DND-41 (cell line): ENCODE results near the gene MGAT5.

Experiments
- ATAC-seq: fragments of 200-7000 bp; cut with Tn5 transposase; 3 replicates; pipeline ENCODE4 v1.9.1; 2021; ENCODE audit warnings: low read depth; ENCODE audit not compliant: insufficient read depth
- DNase-seq: peaks from one replicate; pipeline ENCODE4 v3.0.0-alpha.2; 2020
- H2AFZ ChIP-seq: 2 replicates; pipeline ENCODE4 v1.6.0; 2012; ENCODE audit warnings: low read depth, low read length
- H3K27ac ChIP-seq: 2 replicates; pipeline ENCODE4 v1.5.1; 2012; ENCODE audit warnings: low read length, inconsistent platforms
- H3K27me3 ChIP-seq: fragments of 200-600 bp; sonication (generic); 2 replicates; pipeline ENCODE4 v1.6.0; 2012; ENCODE audit warnings: low read length, mild to moderate bottlenecking, inconsistent platforms; ENCODE audit not compliant: insufficient read depth, poor library complexity
- H3K36me3 ChIP-seq: 2 replicates; pipeline ENCODE4 v1.5.1; 2012; ENCODE audit warnings: low read length, inconsistent platforms; ENCODE audit not compliant: insufficient read depth
- H3K4me1 ChIP-seq: 2 replicates; pipeline ENCODE4 v1.5.1; 2012; ENCODE audit warnings: mild to moderate bottlenecking, low read length; ENCODE audit not compliant: insufficient read depth
- H3K4me2 ChIP-seq: 2 replicates; pipeline ENCODE4 v1.6.0; 2012; ENCODE audit warnings: mild to moderate bottlenecking, moderate library complexity, low read length, inconsistent platforms; ENCODE audit not compliant: insufficient read depth
- H3K4me3 ChIP-seq, 2 experiments: fragments of 200-600 bp in 1 of 2; shearing (Covaris generic) in 1 of 2; 2 replicates each; pipeline ENCODE4 v1.5.1; 2012 to 2016; ENCODE audit warnings: inconsistent platforms in 2 of 2, low read length in 2 of 2, mild to moderate bottlenecking in 2 of 2, low read depth in 1 of 2, moderate library complexity in 1 of 2
- H3K79me2 ChIP-seq: 2 replicates; pipeline ENCODE4 v1.6.0; 2012; ENCODE audit warnings: low read length, inconsistent platforms; ENCODE audit not compliant: insufficient read depth
- H3K9ac ChIP-seq: 2 replicates; pipeline ENCODE4 v1.6.0; 2012; ENCODE audit warnings: low read depth, mild to moderate bottlenecking, inconsistent platforms, low read length, moderate library complexity
- H3K9me3 ChIP-seq: 2 replicates; pipeline ENCODE4 v1.5.1; 2012; ENCODE audit warnings: low read length, moderate library complexity, mild to moderate bottlenecking, inconsistent platforms; ENCODE audit not compliant: insufficient read depth, severe bottlenecking
- H4K20me1 ChIP-seq: 2 replicates; pipeline ENCODE4 v1.6.0; 2012; ENCODE audit warnings: low read length; ENCODE audit not compliant: insufficient read depth
- EZH2 ChIP-seq: IDR thresholded peaks from 3 replicates; pipeline ENCODE4 v1.6.1; 2012; ENCODE audit warnings: borderline replicate concordance, low read depth, mild to moderate bottlenecking, moderate library complexity, low read length, inconsistent platforms; ENCODE audit not compliant: severe bottlenecking
- TF ChIP-seq, protein P1 (sequence below): IDR thresholded peaks from 2 replicates; pipeline ENCODE4 v1.5.1; 2012; ENCODE audit warnings: borderline replicate concordance, low read length, moderate library complexity, mild to moderate bottlenecking; ENCODE audit not compliant: poor library complexity, severe bottlenecking; ENCODE audit errors: extremely low read depth

MGAT5 gene

DNA sequence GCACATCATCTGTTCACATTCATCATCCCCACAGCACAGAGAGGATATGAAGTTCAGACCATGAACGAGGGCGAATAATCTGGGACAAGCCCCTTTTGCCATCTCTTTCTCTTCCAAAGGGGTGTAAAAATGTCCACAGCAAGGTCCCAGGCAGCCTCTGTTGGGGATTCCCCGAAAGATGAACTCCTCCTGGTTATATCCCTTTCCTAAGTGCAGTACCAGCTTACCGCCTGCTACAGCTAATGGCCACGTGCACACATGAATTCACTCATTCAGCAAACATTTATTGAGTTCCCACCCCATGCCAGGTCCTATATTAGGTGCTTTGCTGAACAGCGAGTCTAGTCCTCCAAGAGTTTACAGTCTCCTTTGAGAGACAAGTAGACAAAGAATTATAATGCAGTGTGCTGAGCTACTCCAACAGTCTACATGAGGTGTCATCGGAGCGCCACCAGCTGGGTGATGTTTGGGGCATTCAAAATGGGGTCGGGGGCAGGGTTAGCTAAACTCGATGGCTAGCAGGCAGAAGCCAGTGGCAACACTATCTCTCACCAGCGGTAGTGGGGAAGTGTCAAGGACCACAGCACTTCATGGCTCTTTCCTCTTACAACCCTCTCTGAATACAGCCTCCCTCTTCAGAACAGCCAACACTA, 236.0 kb downstream of the MGAT5 start:
- no peaks in the 10 kb centered on the region for H3K27me3 ChIP-seq
- H2AFZ ChIP-seq: no peak overlapping the region
- H4K20me1 ChIP-seq: no peaks in the 10 kb centered on the region
- H3K4me1 ChIP-seq: peaks cover 15% of the 10 kb centered on the region
- no peak overlapping the region for H3K4me2 ChIP-seq
- no peak for ATAC-seq
- no peak overlapping the region for H3K9ac ChIP-seq
- no peaks in the 10 kb centered on the region for H3K79me2 ChIP-seq
- H3K4me3 ChIP-seq: no peak overlapping the region
- no peak for TF ChIP-seq EZH2
- TF ChIP-seq, protein P1, sequence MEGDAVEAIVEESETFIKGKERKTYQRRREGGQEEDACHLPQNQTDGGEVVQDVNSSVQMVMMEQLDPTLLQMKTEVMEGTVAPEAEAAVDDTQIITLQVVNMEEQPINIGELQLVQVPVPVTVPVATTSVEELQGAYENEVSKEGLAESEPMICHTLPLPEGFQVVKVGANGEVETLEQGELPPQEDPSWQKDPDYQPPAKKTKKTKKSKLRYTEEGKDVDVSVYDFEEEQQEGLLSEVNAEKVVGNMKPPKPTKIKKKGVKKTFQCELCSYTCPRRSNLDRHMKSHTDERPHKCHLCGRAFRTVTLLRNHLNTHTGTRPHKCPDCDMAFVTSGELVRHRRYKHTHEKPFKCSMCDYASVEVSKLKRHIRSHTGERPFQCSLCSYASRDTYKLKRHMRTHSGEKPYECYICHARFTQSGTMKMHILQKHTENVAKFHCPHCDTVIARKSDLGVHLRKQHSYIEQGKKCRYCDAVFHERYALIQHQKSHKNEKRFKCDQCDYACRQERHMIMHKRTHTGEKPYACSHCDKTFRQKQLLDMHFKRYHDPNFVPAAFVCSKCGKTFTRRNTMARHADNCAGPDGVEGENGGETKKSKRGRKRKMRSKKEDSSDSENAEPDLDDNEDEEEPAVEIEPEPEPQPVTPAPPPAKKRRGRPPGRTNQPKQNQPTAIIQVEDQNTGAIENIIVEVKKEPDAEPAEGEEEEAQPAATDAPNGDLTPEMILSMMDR: no peak
- H3K27ac ChIP-seq: no peak overlapping the region
- H3K9me3 ChIP-seq: no peaks in the 10 kb centered on the region
- DNase-seq: no peak
- H3K36me3 ChIP-seq: no peaks in the 10 kb centered on the region

DNA sequence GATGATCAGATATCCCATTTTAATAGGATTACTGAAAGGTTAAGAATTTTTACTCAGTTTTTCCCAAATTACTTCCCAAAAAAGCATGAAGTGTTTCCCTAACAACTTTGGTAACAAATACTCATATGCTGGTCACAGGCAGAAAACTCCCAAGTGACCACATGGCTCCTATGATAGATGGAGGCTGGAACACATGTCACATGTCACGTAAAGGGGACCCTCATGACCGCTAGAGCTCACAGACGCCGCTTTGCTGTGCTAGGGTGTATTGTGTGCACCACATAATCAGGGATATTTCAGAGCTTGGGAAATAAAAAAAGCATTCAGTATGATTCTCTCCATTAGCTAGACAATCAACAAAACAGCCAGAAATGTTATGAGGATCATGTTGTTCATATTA, 236.7 kb downstream of the MGAT5 start:
- Histone ChIP-seq H3K79me2 (no peaks in the 10 kb centered on the region), H3K27ac (no peak overlapping the region), H3K4me2 (no peak overlapping the region), H3K9me3 (no peaks in the 10 kb centered on the region), H3K27me3 (no peaks in the 10 kb centered on the region), H3K9ac (no peak overlapping the region), H3K4me1 (peaks cover 15% of the 10 kb centered on the region), H4K20me1 (no peaks in the 10 kb centered on the region), H3K36me3 (no peaks in the 10 kb centered on the region), H3K4me3 (no peak overlapping the region), H2AFZ (no peak overlapping the region)
- TF ChIP-seq, protein P1: no peak
- no peak for TF ChIP-seq EZH2
- no peak for ATAC-seq
- DNase-seq: no peak

DNA sequence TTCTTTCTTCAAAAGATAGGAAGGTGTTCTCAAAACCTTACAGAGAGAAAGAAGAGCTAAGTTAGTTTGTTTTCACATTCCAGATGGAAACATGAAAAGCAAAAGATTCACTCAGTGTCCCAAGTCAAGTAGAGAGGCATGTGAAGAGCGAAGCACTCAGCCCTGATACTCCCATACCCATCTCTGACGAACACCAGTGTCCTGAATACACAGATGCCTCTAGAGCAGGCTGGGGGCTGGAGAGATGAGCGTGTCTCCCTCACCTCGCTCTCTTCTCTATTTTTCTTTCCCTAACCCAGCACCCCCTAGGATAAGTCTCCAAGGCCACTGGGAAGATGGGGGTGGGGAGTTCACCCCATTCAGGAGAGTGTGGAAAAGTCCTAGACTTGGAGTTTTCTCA, 237.2 kb downstream of the MGAT5 start:
- Histone ChIP-seq H3K9ac (no peak overlapping the region), H3K27me3 (no peaks in the 10 kb centered on the region), H4K20me1 (no peaks in the 10 kb centered on the region), H3K4me1 (peaks cover 15% of the 10 kb centered on the region), H3K4me3 (no peak overlapping the region), H3K36me3 (no peaks in the 10 kb centered on the region), H3K27ac (no peak overlapping the region), H3K4me2 (no peak overlapping the region), H3K9me3 (no peaks in the 10 kb centered on the region), H3K79me2 (no peaks in the 10 kb centered on the region), H2AFZ (no peak overlapping the region)
- ATAC-seq (no peak), DNase-seq (no peak)
- no peak for TF ChIP-seq EZH2
- TF ChIP-seq, protein P1: no peak
